ENCODE results near the gene TPM3. TPM values are rescaled to one million over a fixed set of nuclear protein-coding genes. Genes with fewer than 3 reads are reported as not detected.
"Not testable (repeated sequence)": the region's sequence is repeated elsewhere in the genome, so short reads cannot be mapped to it uniquely, and the experiment has no call there.

The TPM3 gene
- 100 to 1,000 TPM; 177 to 189 TPM for total RNA-seq
- long read RNA-seq, donor 1, transcript TPM3-212 (8 exons, 3,131 nt) = major isoform, 48 of 69 reads
- long read RNA-seq, donor 1, partial matches to known transcripts = 6 of 69 reads
- long read RNA-seq, donor 1, other reads (novel, unspliced or antisense) = 12 of 69 reads
- long read RNA-seq, donor 2, transcript TPM3-205 (9 exons, 1,771 nt) = minor isoform, 6 of 351 reads
- long read RNA-seq, donor 2, transcript TPM3-206 (8 exons, 2,108 nt) = minor isoform, 13 of 351 reads
- long read RNA-seq, donor 2, transcript TPM3-212 (8 exons, 3,131 nt) = major isoform, 295 of 351 reads
- long read RNA-seq, donor 2, partial matches to known transcripts = 8 of 351 reads
- long read RNA-seq, donor 2, other reads (novel, unspliced or antisense) = 25 of 351 reads

DNA sequence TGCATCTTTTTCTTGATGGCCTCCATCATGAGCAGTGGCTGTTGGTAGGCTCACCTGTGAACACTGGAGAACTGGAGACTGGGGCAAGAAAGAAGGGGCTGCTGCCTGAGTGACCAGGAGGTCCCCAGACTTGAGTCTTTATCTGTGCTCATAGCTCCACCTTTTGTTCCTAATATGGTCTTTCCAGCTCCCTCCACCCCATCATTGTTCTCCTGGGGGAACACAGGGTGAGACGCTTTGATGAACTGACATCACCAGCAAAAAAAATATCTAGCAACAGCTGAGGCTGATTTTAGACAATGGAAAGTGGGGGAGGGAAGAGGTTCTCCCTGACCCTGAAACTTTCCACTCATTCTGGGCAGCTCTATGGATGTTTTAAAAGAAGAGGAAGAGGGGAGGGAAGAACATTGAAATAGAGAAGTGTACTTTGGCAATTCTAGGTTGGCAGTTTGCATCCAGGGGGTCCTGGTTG, at the start of gene TPM3:
Gene TPM3 (minus strand): TSS at position 111 of the 472 bp plus-strand sequence. CDS start 82 bp downstream, at position 29.
- no peak for DNase-seq (ENCODE audit: low spot score)
- intact Hi-C loops (cut with DNase I) = no loop called here

DNA sequence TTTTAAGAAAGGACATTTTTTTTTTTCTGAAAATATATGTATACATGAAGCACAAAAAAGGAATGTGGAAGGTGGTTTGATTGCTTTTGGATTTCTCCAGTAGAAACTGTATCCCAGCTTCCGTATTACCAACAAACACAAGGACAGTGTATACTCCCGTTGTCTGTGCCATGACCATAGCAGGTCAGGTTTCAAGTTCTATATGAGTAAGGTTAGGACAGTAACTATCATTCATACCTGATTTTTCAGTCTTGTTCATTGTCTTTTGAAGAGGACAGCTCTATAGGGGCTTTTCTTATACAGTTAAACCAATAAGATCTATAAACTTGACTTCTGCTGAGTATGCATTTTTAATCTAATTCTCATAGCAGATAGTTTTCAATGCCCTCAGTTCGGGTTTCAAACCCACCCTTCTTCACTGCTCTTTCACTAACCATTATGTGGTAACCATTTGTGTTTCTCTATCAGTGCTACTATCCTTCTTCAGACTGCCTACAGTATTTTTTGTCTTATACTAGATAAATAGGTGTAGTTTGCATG, 48.5 kb upstream of the TPM3 start:
- intact Hi-C loops (cut with DNase I) = no loop called here
- no peak for DNase-seq (ENCODE audit: low spot score)

DNA sequence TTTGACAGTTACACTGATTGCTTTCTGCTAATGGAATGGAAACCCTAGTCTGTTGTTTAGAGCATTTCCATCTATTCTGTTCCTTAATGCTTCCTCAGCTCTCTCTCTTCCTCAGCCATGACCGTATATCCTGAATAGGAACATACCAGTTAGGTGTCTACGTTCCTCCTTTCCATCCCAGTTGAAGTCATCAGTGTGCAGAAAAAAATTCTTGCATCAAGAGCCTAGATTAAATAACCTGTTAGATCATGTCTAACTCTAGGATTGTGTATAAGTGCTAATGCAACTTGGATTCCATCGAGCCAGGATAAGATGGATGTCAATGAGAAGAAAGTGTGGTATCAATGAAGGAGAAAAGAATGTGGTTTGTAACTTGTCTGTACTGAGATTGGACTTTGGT, 47.6 kb upstream of the TPM3 start:
- intact Hi-C loops (cut with DNase I) = no loop called here
- DNase-seq (ENCODE audit: low spot score) = no peak

DNA sequence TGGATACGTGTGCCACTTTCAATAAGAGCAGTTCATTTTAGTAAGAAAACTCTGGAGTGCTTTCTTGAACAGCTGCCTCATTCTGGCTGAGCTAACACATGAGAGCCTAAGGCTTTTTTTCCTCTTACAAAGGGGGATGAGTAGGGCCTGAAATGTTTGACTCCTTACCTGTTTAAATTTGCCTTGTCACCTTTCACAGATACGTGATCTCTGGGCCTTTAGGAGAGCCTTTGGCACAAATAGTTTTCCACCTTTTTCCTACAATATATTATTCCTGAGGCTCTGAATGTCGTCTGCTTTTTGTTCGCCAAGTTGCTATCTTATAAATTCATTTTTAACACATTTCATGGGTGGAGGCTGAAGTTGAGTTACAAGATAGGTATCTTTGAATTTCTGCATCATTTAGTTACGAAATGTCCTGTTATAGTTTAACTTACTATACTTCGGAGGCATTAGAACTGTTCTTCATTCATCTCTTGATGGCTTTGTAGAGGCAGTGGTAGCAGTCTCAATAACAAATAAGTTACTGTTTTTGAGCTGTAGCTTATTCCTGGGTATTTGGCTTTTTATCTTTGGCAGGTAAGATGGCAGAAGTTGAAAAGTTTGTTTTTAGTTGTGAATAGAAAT, 46.1 kb upstream of the TPM3 start:
- intact Hi-C loops (cut with DNase I) = no loop called here
- no peak for DNase-seq (ENCODE audit: low spot score)

DNA sequence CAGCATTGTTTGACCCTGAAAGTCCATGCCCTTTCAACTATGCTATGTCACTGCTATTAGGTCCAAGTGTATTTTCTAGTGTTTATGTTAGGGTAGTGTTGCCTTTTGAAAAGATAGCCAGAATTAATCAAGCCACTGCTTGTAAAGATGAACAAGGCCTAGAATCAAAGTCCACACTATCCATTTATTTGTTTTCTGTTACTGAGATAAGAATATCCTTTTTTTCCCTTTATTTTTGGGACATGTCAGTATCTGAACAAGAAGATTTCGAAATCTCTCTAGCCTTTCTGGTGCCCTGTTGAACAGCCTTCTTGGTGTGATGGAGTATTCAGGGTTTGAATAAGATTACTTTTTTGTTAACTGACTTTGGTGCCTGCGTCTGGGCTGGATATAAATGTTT, 45.5 kb upstream of the TPM3 start:
- intact Hi-C loops (cut with DNase I) = no loop called here
- no peak for DNase-seq (ENCODE audit: low spot score)

DNA sequence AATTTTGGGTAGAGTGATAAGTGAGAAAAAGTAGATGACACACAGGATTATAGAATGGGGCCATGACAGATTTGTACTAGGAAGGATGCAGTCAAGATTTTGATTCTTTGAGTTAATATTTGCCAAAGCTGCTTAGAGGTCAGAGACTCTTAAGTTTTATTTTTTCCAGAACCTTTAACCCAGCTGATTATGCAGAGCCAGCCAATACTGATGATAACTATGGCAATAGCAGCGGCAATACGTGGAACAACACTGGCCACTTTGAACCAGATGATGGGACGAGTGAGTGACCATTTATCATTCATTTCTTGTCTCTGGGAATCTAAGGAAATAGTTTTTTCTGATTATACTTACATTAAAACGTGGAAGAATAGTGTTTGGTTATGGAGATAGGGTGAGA, 45.0 kb upstream of the TPM3 start:
- no peak for DNase-seq (ENCODE audit: low spot score)
- intact Hi-C loops (cut with DNase I) = no loop called here

DNA sequence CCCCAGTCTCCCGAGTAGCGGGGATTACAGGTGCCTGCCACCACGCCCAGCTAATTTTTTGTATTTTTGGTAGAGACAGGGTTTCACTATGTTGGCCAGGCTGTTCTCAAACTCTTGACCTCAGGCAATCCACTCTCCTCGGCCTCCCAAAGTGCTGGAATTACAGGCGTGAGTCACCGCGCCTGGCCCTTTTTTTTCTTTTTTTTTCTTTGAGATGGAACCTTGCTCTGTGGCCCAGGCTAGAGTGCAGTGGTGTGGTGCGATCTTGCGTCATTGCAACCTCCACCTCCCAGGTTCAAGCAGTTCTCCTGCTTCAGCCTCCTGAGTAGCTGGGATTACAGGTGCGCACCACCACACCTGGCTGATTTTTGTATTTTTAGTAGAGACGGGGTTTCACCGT, 41.2 kb upstream of the TPM3 start:
- intact Hi-C loops (cut with DNase I) = not testable (repeated sequence)

DNA sequence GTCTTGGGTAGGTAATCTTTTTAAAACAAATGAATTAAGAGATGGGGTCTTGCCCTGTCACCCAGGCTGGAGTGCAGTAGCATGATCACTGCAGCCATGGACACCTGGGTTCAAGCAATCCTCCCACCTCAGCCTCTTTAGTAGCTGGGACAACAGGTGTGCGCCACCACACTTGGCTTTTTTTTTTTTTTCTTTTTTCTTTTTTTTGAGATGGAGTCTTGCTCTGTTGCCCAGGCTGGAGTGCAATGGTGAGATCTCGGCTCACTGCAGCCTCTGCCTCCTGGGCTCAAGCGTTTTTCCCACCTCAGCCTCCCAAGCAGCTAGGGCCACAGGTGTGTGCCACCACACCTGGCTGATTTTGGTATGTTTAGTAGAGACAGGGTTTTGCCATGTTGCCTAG, 39.2 kb upstream of the TPM3 start:
- DNase-seq (ENCODE audit: low spot score); intact Hi-C loops (cut with DNase I): not testable (repeated sequence)

More for the DNA sequence above, 41.2 kb upstream of the TPM3 start:
- not testable (repeated sequence) for DNase-seq (ENCODE audit: low spot score)

DNA sequence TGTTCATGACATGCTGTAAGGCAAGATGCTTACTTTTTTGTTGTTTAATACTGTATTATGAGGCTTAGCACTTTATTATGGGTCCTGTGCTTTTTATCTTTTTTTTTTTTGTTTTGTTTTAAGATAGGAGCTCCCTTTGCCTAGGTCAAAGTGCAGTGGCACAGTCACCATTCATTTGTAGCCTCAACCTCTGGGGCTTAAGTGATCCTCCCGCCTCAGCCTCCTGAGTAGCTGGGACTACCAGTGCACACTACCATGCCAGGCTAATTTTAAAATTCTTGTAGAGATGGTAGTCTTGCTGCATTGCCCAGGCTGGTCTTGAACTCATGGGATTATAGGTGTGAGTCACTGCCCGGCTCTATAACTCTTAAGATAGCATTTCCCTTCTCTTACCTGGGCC, 33.5 kb upstream of the TPM3 start:
- DNase-seq (ENCODE audit: low spot score) = no peak
- intact Hi-C loops (cut with DNase I) = no loop called here

DNA sequence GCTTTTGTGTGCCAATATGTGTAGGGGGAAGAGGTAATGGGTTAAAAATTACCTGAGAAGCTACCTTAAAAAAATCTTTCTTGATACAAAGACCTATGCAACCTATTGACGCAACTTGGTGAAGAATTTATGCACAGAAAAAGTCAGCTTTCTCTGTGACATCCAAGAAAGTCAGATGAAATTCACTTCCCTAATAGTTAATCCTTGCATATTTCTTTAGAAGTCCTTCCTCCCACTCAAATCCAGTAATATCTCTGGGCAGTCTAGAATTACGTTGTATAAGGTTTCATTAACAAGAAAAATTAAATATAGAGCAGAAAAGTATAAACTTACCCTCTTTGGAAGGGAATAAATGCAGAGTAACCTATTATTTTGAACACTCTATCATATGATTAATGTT, 31.7 kb upstream of the TPM3 start:
- DNase-seq (ENCODE audit: low spot score) = no peak
- intact Hi-C loops (cut with DNase I) = no loop called here

DNA sequence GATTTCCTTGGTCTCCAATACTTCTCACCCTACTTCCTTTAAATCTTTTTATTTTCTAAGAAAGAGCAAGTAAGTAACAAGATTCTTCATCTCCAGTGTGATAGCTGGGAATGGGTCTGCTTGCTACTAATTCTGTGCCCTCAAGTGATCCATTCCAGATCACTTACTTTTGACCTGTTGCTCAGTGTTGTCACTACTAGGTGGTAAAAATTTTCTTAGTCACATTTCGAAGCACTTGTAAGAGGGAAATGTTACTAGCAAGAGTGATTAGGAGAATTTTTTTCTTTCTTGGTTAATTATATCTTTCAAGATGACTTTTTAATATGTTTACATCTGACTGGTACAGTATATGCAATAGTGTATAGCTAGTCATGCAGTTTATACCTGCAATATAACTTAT, 31.0 kb upstream of the TPM3 start:
- intact Hi-C loops (cut with DNase I) = no loop called here
- DNase-seq (ENCODE audit: low spot score) = no peak

DNA sequence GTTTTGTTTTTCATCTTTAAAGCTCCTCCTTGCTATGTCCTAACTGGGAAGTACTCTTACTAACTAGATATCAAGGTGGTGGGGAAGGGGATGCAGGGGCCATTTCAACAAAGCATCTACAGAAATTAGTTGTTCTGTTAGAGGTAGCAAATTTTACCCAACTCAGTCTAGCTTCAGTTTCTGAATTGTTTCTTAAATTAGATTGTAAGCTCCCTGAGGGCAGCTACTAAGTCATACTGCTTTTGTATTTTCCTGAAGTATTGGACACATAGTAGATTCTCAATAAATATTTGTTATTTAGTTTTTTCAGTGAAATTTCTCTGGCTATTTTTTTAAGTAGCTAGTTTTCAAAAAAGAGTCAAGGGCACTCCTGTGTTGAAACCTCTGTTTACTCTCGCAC, 30.6 kb upstream of the TPM3 start:
- DNase-seq (ENCODE audit: low spot score) = no peak
- intact Hi-C loops (cut with DNase I) = no loop called here

DNA sequence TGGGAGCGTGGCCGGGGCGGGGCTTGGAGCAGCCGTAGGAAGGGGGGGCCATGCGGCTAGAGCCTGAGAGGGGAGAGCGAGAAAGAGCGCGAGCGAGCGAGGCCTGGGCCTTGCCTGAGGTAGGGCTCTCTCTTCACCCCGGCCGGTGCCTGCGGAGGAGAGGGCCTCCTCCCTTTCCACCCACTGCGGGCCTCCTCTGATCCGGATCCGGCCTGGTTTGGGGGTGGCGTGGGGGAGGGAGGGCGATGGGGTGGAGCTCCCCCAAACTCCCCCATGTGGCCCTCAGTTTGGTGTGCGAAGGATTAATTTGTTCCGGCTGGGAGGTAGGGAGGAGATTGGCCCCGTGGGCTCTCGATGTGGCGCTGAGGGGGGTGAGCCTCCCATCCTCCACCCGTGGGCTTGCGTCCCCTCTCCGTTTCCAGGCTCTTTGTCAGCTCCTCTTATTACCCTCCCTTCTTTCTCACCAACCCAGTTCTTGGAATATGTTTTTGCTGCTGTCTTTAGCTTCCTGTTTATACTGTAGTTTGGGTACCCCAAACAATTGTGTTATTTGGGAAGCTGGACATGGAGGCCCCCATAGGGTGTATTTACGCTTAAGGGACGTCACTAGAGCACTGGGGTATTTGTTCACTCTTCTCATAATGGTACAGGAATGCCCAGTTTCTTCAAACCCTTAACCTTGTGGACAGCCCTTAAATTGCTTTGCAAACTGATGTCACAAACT, 29.5 kb upstream of the TPM3 start:
- intact Hi-C loops (cut with DNase I) = no loop called here
- peak; percentile 87 for DNase-seq (ENCODE audit: low spot score)

DNA sequence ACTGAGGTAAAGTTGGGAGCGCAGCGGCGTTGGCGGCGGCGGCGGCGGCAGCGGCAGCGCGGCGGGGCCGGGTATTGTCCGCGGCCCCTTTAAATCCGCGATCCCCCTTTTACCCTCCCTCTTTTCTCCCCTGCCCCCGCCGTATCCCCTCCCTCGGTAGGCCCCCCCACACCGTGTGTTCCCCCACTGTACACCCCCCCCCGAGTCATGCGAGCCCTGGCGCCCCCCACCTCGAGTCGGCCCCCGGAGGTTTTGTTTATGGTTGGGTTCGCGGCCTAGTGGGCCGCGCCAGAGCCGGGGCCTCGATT, 29.0 kb upstream of the TPM3 start:
- no peak for DNase-seq (ENCODE audit: low spot score)
- intact Hi-C loops (cut with DNase I) = no loop called here

DNA sequence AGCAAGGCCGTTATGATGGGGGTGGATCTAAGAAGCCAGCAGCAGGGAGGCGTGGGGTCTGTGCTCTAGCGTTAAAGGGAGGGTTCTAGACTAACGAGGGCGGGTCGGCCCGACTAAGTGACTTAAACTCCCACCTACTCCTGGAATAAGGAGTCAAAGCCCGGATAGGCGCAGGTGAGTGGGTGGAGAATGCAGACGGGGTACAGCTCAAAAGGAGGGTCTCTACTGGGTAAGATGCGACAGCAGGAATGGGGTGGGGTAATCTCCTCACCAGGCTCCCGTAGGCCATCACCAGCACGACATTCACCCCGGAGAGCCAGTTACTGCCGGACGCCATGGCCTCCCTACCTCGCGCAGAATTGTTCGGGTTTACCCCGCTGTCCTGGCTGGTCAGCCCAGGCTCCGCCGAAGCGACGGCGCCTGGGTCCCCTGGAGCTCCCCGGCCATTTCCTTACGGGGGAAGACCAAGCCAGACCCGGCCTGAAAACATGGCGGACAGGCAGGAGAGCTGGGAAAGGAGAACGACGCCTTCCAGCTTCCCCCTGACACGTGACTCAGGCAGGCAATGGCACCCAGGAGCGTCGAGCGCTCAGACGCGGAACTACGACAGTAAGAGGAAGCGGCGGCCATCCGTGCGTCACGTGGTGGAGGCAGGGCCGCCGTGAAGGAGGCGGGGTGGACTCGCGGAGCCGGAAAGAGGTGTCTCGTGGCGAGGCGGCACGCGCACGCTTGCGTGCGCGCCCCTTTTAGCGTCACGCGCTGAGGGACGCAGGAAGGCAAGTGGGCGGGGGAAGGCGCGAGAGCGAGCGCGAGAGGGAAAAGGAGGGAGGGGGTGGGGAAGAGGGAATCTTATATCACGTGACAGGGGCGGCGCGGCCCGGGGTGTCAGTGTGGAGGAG, 28.4 kb upstream of the TPM3 start, which contains the start of gene UBAP2L:
Gene UBAP2L (plus strand): TSS at position 885 of the 899 bp plus-strand sequence. CDS start 4,169 bp downstream, outside the sequence.
- DNase-seq (ENCODE audit: low spot score) = peak; percentile 100
- intact Hi-C loops (cut with DNase I) = no loop called here

DNA sequence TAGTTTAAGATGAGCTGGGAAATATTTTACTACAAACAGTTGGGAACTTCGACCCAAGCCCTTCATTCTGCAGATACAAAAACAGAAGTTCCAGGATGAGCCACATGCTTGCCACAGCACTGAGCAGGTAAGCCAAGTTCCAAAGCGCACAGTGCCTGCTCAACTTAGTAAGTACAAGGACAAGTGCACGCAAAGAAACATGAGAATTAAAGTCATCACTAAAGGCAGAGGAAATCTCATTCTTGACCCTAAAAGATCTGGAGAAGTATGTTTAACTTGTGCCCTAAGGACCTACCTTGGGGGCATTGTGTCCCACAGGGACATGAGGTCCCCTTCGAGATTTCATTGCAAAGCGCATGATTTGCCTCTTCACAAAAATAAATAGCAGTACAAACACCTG, 27.6 kb upstream of the TPM3 start:
- DNase-seq (ENCODE audit: low spot score) = no peak
- intact Hi-C loops (cut with DNase I) = no loop called here

DNA sequence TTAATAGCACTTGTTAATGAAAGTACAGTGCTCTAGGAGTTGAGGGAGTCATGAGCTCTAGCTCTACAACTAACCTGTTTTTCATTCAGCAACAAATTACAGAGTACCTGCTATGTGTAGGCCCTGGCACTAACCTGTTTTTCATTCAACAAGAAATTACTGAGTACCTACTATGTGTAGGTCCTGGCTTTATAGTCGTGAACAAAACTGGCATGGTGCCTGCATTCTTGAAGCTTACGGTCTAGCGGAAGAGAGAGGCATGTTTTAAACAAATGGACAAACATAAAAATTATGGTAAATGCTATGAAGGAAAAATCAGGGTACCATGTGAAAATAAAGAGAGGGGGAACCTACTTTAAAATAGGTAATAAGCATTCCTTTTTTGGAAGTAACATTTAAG, 26.6 kb upstream of the TPM3 start:
- intact Hi-C loops (cut with DNase I) = no loop called here
- no peak for DNase-seq (ENCODE audit: low spot score)

DNA sequence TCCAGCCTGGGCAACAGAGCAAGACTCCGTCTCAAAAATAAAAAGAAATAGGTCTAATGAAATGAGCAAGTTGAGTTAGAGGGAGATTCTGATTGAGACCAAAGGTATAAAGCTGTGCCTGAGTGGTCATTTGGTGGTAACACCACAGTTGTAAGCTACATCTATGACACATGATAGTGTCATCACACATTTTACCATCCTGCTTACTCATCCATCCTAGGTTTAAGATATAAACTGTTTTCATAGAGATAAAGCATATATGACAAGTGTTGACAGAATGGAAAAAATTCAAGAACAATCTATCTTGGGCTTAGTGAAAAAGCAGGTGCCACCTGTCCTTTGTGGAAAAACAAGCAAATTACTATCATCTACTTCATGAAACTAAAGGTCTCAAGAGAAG, 21.4 kb upstream of the TPM3 start:
- intact Hi-C loops (cut with DNase I) = no loop called here
- no peak for DNase-seq (ENCODE audit: low spot score)

DNA sequence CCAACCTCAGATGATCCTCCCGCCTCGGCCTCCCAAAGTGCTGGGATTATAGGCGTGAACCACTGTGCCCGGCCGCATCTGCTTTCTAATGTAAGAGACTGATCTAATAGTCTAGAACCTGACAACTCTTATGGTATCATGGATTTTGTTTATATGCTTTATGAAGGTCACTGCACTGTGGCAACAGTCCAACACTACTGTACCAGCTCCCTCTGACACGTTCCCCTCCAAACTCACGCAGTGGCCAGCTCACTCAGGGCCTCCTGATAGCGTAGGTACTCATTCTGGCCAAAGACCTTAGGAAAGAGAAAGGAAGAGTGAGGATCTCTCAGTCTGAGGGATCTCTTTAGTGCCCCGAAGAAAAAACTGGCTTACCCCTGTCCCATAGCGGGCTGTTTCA, 20.2 kb upstream of the TPM3 start:
- no peak for DNase-seq (ENCODE audit: low spot score)
- intact Hi-C loops (cut with DNase I) = no loop called here

Data from posterior vena cava (tissue), 2 donors.